Measurements from ENCODE around the gene UXS1.

Gene UXS1

GRCh38 chr2:106189764-106190468, 4.2 kb downstream of the UXS1 start:
- no peaks in the 10 kb centered on the region for H3K27me3 ChIP-seq (ENCODE audit: control insufficient read depth, insufficient read depth, low read length)
- H3K36me3 ChIP-seq (ENCODE audit: control insufficient read depth, insufficient read depth, low read length) = no peaks in the 10 kb centered on the region
- WGBS (ENCODE audit: insufficient coverage, insufficient read length) = no CpG with 5 or more reads among the region's 5 CpGs
- no peak overlapping the region for H3K4me3 ChIP-seq (ENCODE audit: low read length)
- no peaks in the 10 kb centered on the region; the same call in none of the 2 replicates for H3K4me1 ChIP-seq (ENCODE audit: control insufficient read depth, insufficient read depth, low read length)
- H3K27ac ChIP-seq (ENCODE audit: low read length) = no peak overlapping the region
- H3K9me3 ChIP-seq (ENCODE audit: control insufficient read depth, insufficient read depth, low read length) = no peaks in the 10 kb centered on the region
- no peak for DNase-seq (ENCODE audit: low read depth, low spot score)

GRCh38 chr2:106189325-106189724, 4.8 kb downstream of the UXS1 start:
- Histone ChIP-seq H3K9me3 (ENCODE audit: control insufficient read depth, insufficient read depth, low read length) (no peaks in the 10 kb centered on the region), H3K27me3 (ENCODE audit: control insufficient read depth, insufficient read depth, low read length) (no peaks in the 10 kb centered on the region), H3K4me1 (ENCODE audit: control insufficient read depth, insufficient read depth, low read length) (no peaks in the 10 kb centered on the region; the same call in none of the 2 replicates), H3K4me3 (ENCODE audit: low read length) (no peak overlapping the region), H3K36me3 (ENCODE audit: control insufficient read depth, insufficient read depth, low read length) (no peaks in the 10 kb centered on the region), H3K27ac (ENCODE audit: low read length) (no peak overlapping the region)
- no CpG with 5 or more reads among the region's 6 CpGs for WGBS (ENCODE audit: insufficient coverage, insufficient read length)
- no peak for DNase-seq (ENCODE audit: low read depth, low spot score)

DNA sequence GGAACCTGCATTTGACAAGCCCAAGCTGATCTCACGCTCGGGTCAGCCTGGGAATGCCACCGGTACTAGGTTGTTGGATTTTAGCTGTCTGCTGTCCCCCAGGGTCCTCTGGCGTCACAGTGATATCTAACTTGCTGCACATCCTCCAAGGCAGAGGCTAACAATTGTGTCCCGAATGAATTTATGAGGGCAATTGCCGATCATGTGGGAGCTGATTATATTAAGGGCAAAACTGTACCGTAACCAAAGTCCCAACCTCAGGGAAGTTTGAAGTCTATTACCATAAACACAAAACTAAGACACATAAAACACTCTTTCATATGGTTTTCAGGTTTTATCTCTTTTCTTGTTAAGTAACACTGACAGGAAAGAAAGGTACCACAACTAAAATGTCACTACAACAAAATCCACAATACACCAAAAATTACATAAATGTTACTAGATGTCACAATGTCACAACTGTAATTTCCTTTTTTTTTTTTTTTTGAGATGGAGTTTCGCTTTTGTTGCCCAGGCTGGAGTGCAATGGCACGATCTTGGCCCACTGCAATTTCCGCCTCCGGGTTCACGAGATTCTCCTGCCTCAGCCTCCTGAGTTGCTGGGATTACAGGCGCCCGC, 6.7 kb downstream of the UXS1 start:
- H3K36me3 ChIP-seq (ENCODE audit: control insufficient read depth, insufficient read depth, low read length) = no peaks in the 10 kb centered on the region
- no peaks in the 10 kb centered on the region for H3K27me3 ChIP-seq (ENCODE audit: control insufficient read depth, insufficient read depth, low read length)
- WGBS (ENCODE audit: insufficient coverage, insufficient read length) = no CpG with 5 or more reads among the region's 14 CpGs
- H3K27ac ChIP-seq (ENCODE audit: low read length) = no peak overlapping the region
- no peak for DNase-seq (ENCODE audit: low read depth, low spot score)
- no peaks in the 10 kb centered on the region; the same call in none of the 2 replicates for H3K4me1 ChIP-seq (ENCODE audit: control insufficient read depth, insufficient read depth, low read length)
- no peaks in the 10 kb centered on the region for H3K9me3 ChIP-seq (ENCODE audit: control insufficient read depth, insufficient read depth, low read length)
- no peak overlapping the region for H3K4me3 ChIP-seq (ENCODE audit: low read length)

- H3K27me3 ChIP-seq (ENCODE audit: control insufficient read depth, insufficient read depth, low read length) = no peaks in the 10 kb centered on the region
- no peaks in the 10 kb centered on the region for H3K9me3 ChIP-seq (ENCODE audit: control insufficient read depth, insufficient read depth, low read length)
- no peak for DNase-seq (ENCODE audit: low read depth, low spot score)
- WGBS (ENCODE audit: insufficient coverage, insufficient read length) = no CpG with 5 or more reads among the region's 8 CpGs
- no peaks in the 10 kb centered on the region for H3K36me3 ChIP-seq (ENCODE audit: control insufficient read depth, insufficient read depth, low read length)
- no peak overlapping the region for H3K4me3 ChIP-seq (ENCODE audit: low read length)
- no peaks in the 10 kb centered on the region; the same call in none of the 2 replicates for H3K4me1 ChIP-seq (ENCODE audit: control insufficient read depth, insufficient read depth, low read length)
- no peak overlapping the region for H3K27ac ChIP-seq (ENCODE audit: low read length)
Measured at GRCh38 chr2:106185475-106186184, 8.5 kb downstream of the UXS1 start.

- DNase-seq (ENCODE audit: low read depth, low spot score) = no peak
- Histone ChIP-seq H3K36me3 (ENCODE audit: control insufficient read depth, insufficient read depth, low read length) (no peaks in the 10 kb centered on the region), H3K4me3 (ENCODE audit: low read length) (no peak overlapping the region), H3K27ac (ENCODE audit: low read length) (no peak overlapping the region), H3K27me3 (ENCODE audit: control insufficient read depth, insufficient read depth, low read length) (no peaks in the 10 kb centered on the region), H3K9me3 (ENCODE audit: control insufficient read depth, insufficient read depth, low read length) (no peaks in the 10 kb centered on the region), H3K4me1 (ENCODE audit: control insufficient read depth, insufficient read depth, low read length) (no peaks in the 10 kb centered on the region; the same call in none of the 2 replicates)
- no CpG with 5 or more reads among the region's 1 CpG for WGBS (ENCODE audit: insufficient coverage, insufficient read length)
Measured at GRCh38 chr2:106184857-106185256, 9.2 kb downstream of the UXS1 start.

DNA sequence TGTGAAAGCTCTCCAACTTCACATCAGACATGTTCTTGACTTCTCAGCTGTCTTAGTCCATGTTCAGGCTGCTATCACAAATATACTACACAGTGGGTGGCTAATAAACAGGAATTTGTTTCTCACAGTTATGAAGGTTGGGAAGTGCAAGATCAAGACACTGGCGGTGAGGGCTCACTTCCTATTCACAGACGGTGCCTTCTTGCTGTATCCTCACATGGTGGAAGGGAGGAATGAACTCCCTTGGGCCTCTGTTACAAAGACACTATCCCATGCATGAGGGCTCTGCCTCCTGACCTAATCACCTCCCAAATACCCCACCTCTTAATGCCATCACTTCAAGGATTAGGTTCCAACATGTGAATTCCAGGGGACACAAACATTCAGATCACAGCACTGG, 9.7 kb downstream of the UXS1 start:
- no peak for DNase-seq (ENCODE audit: low read depth, low spot score)
- no CpG with 5 or more reads among the region's 2 CpGs for WGBS (ENCODE audit: insufficient coverage, insufficient read length)
- no peak overlapping the region for H3K4me3 ChIP-seq (ENCODE audit: low read length)
- H3K9me3 ChIP-seq (ENCODE audit: control insufficient read depth, insufficient read depth, low read length) = no peaks in the 10 kb centered on the region
- no peaks in the 10 kb centered on the region for H3K36me3 ChIP-seq (ENCODE audit: control insufficient read depth, insufficient read depth, low read length)
- H3K4me1 ChIP-seq (ENCODE audit: control insufficient read depth, insufficient read depth, low read length) = no peaks in the 10 kb centered on the region; the same call in none of the 2 replicates
- H3K27ac ChIP-seq (ENCODE audit: low read length) = no peak overlapping the region
- no peaks in the 10 kb centered on the region for H3K27me3 ChIP-seq (ENCODE audit: control insufficient read depth, insufficient read depth, low read length)

DNA sequence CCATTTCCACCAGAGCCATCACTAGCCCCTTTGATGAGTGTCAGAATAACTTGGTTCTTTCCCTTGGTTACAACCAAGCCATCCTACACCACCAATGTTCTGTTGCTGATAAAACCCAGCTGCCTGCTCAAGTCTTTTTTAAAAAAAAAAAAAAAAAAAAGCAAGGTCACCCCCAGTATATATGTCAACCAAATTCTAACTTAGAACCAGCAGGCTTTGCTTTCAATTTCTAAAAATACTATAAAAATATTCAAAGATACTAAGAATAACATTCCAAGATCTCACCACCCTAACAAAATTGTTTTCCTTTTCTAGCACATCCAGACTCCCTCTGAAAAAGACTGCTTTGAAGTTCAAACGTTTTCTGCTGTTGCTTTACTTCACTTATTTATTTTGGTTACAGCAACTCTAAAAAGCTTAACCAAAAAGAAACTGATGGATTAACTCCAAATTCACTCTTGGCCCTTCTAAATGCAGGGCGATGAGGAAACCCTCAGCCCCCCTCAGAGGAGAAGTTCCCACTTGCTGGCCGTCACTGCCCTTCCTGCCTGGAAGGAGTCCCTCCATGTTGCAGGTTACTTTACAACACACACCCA, 10.9 kb downstream of the UXS1 start:
- Histone ChIP-seq H3K36me3 (ENCODE audit: control insufficient read depth, insufficient read depth, low read length) (no peaks in the 10 kb centered on the region), H3K27ac (ENCODE audit: low read length) (no peak overlapping the region), H3K4me1 (ENCODE audit: control insufficient read depth, insufficient read depth, low read length) (no peaks in the 10 kb centered on the region; the same call in none of the 2 replicates), H3K9me3 (ENCODE audit: control insufficient read depth, insufficient read depth, low read length) (no peaks in the 10 kb centered on the region), H3K4me3 (ENCODE audit: low read length) (no peak overlapping the region), H3K27me3 (ENCODE audit: control insufficient read depth, insufficient read depth, low read length) (no peaks in the 10 kb centered on the region)
- DNase-seq (ENCODE audit: low read depth, low spot score) = no peak
- no CpG with 5 or more reads among the region's 3 CpGs for WGBS (ENCODE audit: insufficient coverage, insufficient read length)

- DNase-seq (ENCODE audit: low read depth, low spot score) = no peak
- Histone ChIP-seq H3K4me1 (ENCODE audit: control insufficient read depth, insufficient read depth, low read length) (no peaks in the 10 kb centered on the region; the same call in 1 of the 2 replicates), H3K9me3 (ENCODE audit: control insufficient read depth, insufficient read depth, low read length) (no peaks in the 10 kb centered on the region), H3K27me3 (ENCODE audit: control insufficient read depth, insufficient read depth, low read length) (no peaks in the 10 kb centered on the region), H3K36me3 (ENCODE audit: control insufficient read depth, insufficient read depth, low read length) (no peaks in the 10 kb centered on the region), H3K4me3 (ENCODE audit: low read length) (no peak overlapping the region), H3K27ac (ENCODE audit: low read length) (no peak overlapping the region)
- no CpG with 5 or more reads among the region's 10 CpGs for WGBS (ENCODE audit: insufficient coverage, insufficient read length)
Measured at GRCh38 chr2:106181064-106181463, 13.0 kb downstream of the UXS1 start.

- H3K27me3 ChIP-seq (ENCODE audit: control insufficient read depth, insufficient read depth, low read length) = no peaks in the 10 kb centered on the region
- no peak for DNase-seq (ENCODE audit: low read depth, low spot score)
- no peak overlapping the region for H3K4me3 ChIP-seq (ENCODE audit: low read length)
- no peaks in the 10 kb centered on the region for H3K4me1 ChIP-seq (ENCODE audit: control insufficient read depth, insufficient read depth, low read length)
- no peaks in the 10 kb centered on the region for H3K36me3 ChIP-seq (ENCODE audit: control insufficient read depth, insufficient read depth, low read length)
- no peak overlapping the region for H3K27ac ChIP-seq (ENCODE audit: low read length)
- no CpG with 5 or more reads among the region's 5 CpGs for WGBS (ENCODE audit: insufficient coverage, insufficient read length)
- no peaks in the 10 kb centered on the region for H3K9me3 ChIP-seq (ENCODE audit: control insufficient read depth, insufficient read depth, low read length)
Measured at GRCh38 chr2:106180602-106181001, 13.5 kb downstream of the UXS1 start.

DNA sequence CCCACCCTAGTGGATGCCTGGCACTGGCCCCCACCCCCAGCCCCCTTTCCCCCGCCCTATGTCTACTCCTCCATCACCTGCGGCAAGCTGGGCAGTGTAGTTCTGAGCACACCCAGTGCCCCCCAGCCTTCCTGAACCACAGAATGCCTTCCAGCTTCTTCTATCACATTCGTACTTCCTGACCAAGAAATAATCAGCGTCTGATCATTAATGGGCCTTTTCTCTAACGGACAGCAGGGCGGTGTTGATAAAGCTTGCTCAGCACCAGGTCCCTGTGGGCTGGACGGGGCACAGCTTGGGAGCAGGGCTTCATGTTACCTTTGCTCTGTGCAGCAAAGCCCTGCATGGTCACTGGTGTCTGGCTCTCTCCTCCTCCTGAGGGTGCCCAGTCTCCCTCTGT, 15.4 kb downstream of the UXS1 start:
- Histone ChIP-seq H3K27me3 (ENCODE audit: control insufficient read depth, insufficient read depth, low read length) (no peaks in the 10 kb centered on the region), H3K9me3 (ENCODE audit: control insufficient read depth, insufficient read depth, low read length) (no peaks in the 10 kb centered on the region), H3K4me3 (ENCODE audit: low read length) (no peak overlapping the region), H3K27ac (ENCODE audit: low read length) (no peak overlapping the region), H3K4me1 (ENCODE audit: control insufficient read depth, insufficient read depth, low read length) (no peaks in the 10 kb centered on the region), H3K36me3 (ENCODE audit: control insufficient read depth, insufficient read depth, low read length) (no peaks in the 10 kb centered on the region)
- WGBS (ENCODE audit: insufficient coverage, insufficient read length) = no CpG with 5 or more reads among the region's 7 CpGs
- DNase-seq (ENCODE audit: low read depth, low spot score) = no peak
